Type B pancreatic cell (in vitro differentiated cells): ENCODE measurements around the gene ZIC1. TPM values are rescaled to one million over a fixed set of nuclear protein-coding genes. Genes with fewer than 3 reads are reported as not detected.

Experiments
- DNase-seq: peaks from one replicate; pipeline ENCODE4 v3.0.0; 2021; ENCODE audit warnings: mixed read lengths; ENCODE audit not compliant: unreplicated experiment; ENCODE audit errors: extremely low spot score
- H3K27ac Mint-ChIP-seq: 2 replicates; pipeline ENCODE4 v1.8.0; 2021; ENCODE audit warnings: mild to moderate bottlenecking, mixed read lengths
- H3K27me3 Mint-ChIP-seq: 2 replicates; pipeline ENCODE4 v1.8.0; 2021; ENCODE audit warnings: mixed read lengths
- H3K36me3 Mint-ChIP-seq: 2 replicates; pipeline ENCODE4 v1.8.0; 2021; ENCODE audit warnings: mixed read lengths
- H3K4me1 Mint-ChIP-seq: one replicate; pipeline ENCODE4 v1.8.0; 2021; ENCODE audit warnings: mixed read lengths; ENCODE audit not compliant: unreplicated experiment
- H3K4me3 Mint-ChIP-seq: 2 replicates; pipeline ENCODE4 v1.8.0; 2021; ENCODE audit warnings: mild to moderate bottlenecking, mixed read lengths
- H3K9me3 Mint-ChIP-seq: 2 replicates; pipeline ENCODE4 v1.8.0; 2021; ENCODE audit warnings: mixed read lengths
- total RNA-seq: library from RNA; stranded (reverse); gene quantifications from 2 replicates; pipeline ENCODE4 v1.2.1, GENCODE V29; 2021; ENCODE audit warnings: low replicate concordance
- TF ChIP-seq, protein P1 (sequence below): fragments of 200-600 bp; sonication (generic); conservative IDR thresholded peaks from 2 replicates; pipeline ENCODE4 v1.5.0; 2021; ENCODE audit warnings: antibody characterized with exemption, mild to moderate bottlenecking

ZIC1 gene
- total RNA-seq, 1 donor from 2014 or later, result 184 TPM

GRCh38 chr3:147404000-147404799 lies 5.0 kb upstream of the ZIC1 start:
- H3K36me3 Mint-ChIP-seq, result peaks cover 11% of the 10 kb centered on the region
- H3K4me1 Mint-ChIP-seq, result peaks cover 33% of the 10 kb centered on the region
- peaks cover 100% of the 10 kb centered on the region for H3K27me3 Mint-ChIP-seq
- no peak for DNase-seq
- peak overlapping the region; percentile 88 for H3K4me3 Mint-ChIP-seq
- no peak overlapping the region for H3K27ac Mint-ChIP-seq
- H3K9me3 Mint-ChIP-seq, result no peaks in the 10 kb centered on the region
- TF ChIP-seq, protein P1, sequence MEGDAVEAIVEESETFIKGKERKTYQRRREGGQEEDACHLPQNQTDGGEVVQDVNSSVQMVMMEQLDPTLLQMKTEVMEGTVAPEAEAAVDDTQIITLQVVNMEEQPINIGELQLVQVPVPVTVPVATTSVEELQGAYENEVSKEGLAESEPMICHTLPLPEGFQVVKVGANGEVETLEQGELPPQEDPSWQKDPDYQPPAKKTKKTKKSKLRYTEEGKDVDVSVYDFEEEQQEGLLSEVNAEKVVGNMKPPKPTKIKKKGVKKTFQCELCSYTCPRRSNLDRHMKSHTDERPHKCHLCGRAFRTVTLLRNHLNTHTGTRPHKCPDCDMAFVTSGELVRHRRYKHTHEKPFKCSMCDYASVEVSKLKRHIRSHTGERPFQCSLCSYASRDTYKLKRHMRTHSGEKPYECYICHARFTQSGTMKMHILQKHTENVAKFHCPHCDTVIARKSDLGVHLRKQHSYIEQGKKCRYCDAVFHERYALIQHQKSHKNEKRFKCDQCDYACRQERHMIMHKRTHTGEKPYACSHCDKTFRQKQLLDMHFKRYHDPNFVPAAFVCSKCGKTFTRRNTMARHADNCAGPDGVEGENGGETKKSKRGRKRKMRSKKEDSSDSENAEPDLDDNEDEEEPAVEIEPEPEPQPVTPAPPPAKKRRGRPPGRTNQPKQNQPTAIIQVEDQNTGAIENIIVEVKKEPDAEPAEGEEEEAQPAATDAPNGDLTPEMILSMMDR, result no peak

DNA sequence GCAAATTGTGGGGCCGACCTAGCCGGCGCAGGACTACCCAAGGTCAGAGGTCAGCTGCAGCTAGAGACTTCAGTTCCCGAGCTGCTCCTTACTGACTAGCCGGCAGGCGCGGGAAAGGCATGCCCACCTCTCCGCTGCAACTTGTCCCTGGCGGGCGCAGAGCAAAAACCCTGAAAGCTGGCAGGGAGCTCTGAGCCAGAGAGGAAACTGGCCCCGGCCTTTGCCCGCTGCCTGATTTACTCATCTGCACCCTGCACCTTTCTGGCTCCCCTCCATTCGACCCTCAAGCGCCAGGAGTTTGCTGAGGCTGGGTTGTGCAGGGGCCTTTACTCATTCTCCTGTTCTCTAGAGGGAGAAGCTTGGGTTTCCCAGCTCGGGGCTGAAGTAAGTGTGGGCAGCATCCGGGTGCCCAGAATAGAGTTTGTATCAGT lies 4.3 kb upstream of the ZIC1 start:
- TF ChIP-seq, protein P1, result no peak
- DNase-seq, result no peak
- Mint-ChIP-seq H3K27me3 (peaks cover 99% of the 10 kb centered on the region), H3K9me3 (no peaks in the 10 kb centered on the region), H3K4me3 (peak overlapping the region; percentile 88), H3K36me3 (peaks cover 14% of the 10 kb centered on the region), H3K4me1 (peaks cover 28% of the 10 kb centered on the region), H3K27ac (peak overlapping the region; percentile 80)

DNA sequence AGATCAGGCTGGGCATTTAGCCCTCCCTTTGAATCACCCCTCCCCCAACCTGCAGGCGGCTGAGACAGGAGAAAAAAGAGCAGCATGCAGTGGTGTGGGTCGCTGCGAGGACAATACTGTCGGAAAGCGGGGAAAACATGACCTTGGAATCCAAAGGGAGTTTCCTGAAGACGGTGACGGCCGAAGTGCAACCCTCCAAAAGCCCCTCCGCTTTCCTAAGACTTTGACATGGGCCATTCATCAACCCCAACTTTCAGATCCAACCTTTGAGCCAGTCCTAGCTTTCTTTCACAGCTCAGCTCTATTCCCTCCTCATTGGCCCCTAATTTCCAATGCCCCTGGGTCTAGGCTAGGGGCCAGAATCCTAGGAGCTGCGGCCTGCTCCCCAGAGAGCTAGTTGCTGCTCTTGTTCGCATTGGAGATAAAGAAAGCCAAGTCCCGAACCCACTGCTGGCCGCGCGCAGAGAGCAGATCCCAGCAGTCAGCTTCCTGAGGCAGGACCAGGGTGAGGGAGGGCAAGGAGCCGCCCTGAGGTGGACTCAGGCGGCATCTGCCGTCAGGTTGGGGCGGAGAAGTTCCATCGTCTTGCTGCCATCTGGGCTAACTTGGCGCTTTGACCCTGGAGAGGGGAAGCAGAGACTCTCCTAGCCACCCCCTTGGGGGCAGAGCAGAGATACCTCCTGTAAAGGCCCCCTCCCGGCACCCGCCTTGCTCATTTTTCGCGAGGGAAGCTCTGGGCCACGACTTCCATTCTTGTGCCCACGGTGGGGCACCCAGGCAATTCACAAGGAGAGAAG lies 3.7 kb upstream of the ZIC1 start:
- H3K9me3 Mint-ChIP-seq, result no peaks in the 10 kb centered on the region
- peak overlapping the region; percentile 80 for H3K27ac Mint-ChIP-seq
- peaks cover 14% of the 10 kb centered on the region for H3K36me3 Mint-ChIP-seq
- TF ChIP-seq, protein P1, result no peak
- no peak for DNase-seq
- peaks cover 93% of the 10 kb centered on the region for H3K27me3 Mint-ChIP-seq
- peaks cover 28% of the 10 kb centered on the region for H3K4me1 Mint-ChIP-seq
- peak overlapping the region; percentile 88 for H3K4me3 Mint-ChIP-seq

- Mint-ChIP-seq H3K36me3 (peaks cover 8% of the 10 kb centered on the region), H3K9me3 (no peaks in the 10 kb centered on the region), H3K4me3 (peak within 1 kb of the TSS; percentile 88), H3K27me3 (peaks cover 93% of the 10 kb centered on the region), H3K27ac (peak within 1 kb of the TSS; percentile 85), H3K4me1 (peaks cover 23% of the 10 kb centered on the region)
- TF ChIP-seq, protein P1, result no peak
- DNase-seq, result no peak
Measured at GRCh38 chr3:147406028-147406931, 2.9 kb upstream of the ZIC1 start, which contains the start of gene ZIC4. Gene ZIC4 (minus strand): TSS chr3:147406543. CDS start chr3:147402797, 3,746 bp downstream.

DNA sequence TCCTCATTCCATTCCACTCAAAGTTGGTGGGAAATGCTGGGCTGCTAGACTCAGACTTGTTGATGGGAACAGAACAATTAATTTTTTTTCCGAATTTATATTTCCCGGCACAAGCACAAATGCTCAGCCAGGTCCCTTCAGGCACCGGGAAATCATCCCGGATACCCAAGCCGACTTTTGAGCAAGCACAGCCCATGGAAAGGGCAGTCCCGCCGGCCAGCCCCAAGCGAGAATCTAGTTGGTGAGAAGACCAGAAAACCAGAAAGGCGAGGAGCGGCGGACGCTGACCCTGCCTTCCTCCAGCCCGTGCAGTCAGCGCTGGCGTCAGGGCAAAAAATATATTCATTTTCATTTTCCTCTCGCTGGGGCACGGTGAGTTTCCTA lies 2.1 kb upstream of the ZIC1 start:
- Mint-ChIP-seq H3K4me1 (peaks cover 22% of the 10 kb centered on the region), H3K4me3 (peak overlapping the region; percentile 88), H3K27ac (peak overlapping the region; percentile 85), H3K9me3 (no peaks in the 10 kb centered on the region), H3K27me3 (peaks cover 93% of the 10 kb centered on the region), H3K36me3 (peaks cover 14% of the 10 kb centered on the region)
- TF ChIP-seq, protein P1, result no peak
- no peak for DNase-seq
